GM18498 (cell line): ENCODE results near the gene STRA6.

ENCODE experiments used
- ATAC-seq: cut with Tn5 transposase; IDR thresholded peaks from one replicate; pipeline ENCODE4 v1.9.1; 2021; ENCODE audit warnings: mild to moderate bottlenecking, moderate library complexity; ENCODE audit not compliant: unreplicated experiment

STRA6 gene

DNA sequence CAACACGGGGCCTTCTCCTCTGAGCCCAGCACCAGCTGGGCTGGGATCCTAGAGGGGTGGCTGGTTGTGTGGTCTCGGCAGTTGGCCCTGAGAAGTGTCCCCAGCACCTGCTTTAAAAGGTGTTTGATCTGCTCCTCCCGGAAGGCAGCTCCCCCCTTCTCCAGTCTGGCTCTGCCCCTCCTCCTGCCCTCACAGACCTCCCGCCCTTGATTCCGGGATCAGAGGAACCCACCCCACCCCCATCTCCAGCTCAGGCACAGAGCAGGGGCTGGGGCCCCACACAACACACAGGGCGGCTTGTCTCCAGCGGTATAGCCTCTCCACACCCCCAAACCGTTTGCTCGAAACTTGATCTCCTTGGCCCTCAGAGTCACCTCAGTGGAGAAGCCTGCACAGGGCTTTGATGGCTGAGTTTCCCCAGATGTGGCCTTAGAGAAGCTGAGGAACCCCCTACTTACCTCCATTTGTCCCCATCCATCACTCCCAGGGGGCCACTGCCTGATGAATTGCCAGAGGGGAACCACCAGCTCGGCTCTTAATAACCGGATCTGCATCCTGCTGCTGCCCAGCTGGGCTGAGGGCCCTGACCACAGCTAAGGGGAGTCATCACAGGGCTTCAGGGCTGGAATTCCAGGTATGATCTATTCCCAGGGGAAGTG, 6.4 kb upstream of the STRA6 start:
- no peak for ATAC-seq

DNA sequence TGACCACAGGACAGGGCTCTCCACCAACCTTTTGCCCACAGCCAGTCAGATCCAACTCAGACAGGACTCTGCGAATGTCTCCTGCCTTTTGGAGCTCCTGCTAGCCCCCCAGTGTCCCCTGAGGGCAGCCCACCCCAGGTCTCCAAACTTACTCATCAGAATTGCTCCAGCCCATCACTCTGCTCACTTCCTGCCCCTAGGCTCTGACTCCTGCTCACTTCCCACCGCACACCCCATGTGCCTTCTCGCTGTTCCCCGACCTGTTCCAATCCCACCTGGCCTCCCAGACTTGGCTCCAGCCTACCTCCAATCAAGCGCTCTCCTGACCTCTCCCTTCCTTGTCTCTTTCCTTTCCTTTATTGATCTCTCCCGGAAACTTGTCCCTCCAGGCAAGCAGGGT, 5.9 kb upstream of the STRA6 start:
- ATAC-seq: no peak

DNA sequence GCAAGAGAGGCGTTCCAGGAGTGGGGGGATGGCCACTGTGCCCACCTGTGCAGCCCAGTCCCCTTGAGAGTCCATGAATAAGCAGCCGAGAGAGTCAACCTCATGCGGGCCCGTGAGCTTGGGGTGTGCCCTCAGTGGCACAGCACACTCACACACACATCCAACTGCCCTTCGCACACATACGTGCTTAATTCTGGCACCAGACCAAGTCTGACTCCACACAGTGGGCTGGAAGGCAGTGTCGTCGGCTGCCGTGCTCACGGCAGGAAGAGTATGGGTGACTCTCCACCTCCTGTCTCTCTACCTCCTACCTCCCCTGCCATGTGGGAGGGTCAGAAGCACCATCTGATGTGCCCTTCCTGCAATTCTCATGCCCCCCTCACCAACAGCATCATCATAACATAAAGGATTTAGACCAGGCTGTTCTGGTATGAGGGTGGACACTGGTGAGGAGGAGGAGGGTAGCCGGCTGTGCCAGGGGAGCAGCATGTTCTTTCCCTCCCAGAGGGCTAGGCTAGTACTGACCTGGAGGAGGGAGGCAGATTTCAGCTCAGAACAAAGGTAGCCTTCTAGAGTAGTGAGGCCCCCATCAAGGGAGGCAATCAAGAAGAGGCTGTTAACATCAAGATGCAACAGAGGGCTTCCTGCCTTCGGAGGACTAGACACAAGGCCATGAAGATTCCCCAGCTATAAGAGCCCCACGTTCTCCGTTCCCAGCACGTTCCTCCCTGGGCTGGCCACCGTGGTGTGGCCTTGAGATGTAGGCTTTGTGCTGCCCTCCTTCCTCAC, 5.3 kb upstream of the STRA6 start:
- ATAC-seq: no peak

DNA sequence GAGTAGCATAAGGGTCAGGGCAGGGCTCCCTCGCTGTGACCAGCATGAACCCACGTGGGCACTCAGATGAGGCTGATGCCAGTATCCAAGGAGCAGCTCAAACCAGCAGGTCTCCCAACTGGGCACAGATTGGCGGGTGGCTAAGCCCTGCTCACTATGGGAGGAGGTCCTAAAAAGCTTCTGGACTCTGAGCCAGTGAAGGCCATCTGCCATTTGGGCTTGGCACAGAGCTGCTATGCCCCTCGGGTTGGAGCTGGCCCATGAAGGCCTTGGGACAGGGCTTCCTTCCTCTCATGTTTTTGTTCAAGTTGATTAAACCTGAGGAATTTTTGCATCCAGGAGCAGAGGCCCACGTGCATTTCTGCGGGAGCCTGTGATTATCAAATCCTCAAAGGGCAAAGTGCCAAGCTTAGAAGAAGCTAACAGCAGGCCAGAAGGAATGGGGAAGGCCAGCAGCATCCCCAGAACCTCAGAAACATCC, 4.3 kb upstream of the STRA6 start:
- ATAC-seq: no peak

DNA sequence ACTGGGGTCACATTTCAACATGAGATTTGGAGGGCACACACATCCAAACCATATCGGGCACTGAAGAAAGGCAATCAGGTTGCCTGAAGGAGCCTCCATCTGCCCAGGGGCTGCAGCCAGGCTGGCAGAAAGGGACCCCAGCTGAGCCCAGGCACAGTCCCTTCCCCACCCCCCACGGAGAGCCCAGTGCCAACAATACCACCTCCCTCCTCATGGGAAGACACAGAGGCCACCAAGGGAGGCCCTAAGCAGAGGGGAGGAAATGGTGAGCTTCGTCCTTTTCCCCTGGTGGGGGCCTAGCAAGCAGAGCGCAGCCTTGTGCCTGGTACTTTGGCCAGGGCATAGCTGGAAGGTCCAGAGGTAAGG, 3.0 kb upstream of the STRA6 start:
- no peak for ATAC-seq

DNA sequence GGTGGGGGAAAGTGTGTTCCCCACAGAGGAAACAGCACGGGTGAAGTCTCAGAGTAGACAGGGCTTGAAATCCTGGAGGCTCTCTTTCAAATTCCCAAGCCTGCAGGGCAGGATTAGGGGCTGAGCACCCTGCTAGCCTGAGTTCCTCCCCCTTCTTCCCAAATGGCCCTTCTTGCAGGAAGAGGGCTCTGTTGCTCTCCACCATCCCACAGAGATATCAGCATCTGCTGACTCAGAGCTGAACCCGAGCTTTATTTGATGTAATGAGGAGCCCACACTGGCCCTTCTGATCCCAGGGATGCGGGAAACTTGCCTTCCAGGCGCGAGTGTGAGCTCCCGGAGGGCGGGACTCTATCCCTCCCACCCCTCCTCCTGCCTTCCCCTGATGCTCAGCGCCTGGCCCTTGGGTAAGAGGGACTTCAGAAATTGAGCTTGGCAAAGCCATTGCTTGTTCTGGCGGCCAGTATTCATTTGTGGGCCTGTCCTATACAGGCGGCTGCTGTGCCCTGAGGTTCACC, 1.4 kb upstream of the STRA6 start:
- no peak for ATAC-seq

DNA sequence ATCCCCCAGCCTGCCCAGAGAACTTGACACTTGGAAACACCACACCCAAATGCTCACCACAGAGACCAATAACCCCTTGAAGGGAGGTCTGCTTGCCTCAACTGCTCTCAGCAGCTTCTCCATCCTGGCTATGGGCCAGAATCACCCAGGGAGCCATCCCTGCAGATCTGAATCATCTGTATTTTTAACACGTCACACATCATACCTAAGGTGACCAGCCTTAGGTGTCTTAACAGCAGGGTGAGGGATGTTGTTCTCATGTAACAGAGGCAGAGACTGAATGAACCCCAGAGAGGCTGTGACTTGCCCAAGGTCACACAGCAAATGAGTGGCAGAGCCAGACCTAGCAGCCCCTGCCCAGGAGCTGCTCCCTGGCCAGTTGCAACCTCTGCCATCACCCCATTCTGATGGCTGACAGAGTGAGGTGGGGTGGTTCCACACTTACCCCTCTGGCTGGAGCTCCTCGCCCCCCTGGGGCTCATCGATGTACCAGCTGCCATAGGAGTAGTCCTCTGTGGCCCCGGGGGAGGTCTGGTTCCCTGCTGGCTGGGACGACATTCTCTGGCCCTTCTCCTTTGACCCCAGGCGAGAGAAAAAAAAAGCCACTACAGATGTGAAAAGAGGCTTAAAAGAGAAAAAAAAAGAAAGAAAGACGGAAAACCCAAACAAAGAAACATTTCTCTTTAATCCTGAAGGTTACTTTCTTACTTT, 722 bp downstream of the STRA6 start:
- ATAC-seq: no peak

DNA sequence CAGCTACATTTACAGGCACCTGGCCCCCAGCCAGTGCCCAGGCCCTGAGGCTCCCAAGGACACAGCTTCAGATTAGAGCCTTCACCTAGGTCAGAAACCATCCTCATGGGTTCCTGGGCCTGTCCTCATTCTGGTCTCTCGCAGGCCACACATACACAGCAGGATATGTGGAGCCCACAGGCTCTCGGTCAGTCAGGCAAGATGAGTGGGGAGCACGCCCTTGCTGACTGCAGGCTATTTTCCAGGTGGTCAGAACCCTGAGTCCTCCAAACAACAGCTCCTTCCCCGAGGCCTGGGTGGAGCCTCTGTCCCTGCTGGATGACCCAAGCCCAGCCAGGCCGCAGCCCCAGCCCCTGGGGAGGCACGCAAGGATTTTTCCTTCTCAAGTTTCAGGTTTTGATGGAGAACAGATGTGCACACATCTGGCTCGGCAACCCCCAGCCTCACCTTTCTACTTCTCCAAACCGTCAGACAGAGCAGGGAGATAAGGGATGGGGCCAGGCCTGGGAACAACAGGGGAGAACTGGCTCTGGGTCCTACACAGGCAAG, 1.6 kb downstream of the STRA6 start:
- no peak for ATAC-seq

DNA sequence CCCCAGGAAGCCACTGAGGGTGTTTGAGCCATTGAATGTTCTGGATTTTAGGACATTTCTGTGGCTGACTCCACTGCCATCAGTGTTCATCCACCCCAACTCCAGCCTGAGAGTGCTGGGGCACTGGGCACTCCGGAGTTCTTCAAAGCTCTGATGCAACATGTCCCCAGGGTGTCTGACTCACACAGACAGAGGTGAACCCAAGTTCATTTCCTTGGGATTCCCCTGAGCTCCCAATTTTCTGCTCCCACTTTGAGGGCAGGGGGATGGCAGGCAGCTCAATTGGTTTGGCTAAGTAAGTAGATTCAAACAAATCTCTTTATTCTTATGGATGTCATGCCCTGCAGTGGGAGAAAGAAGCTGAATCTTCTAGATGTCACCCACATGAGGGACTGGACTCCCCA, 2.2 kb downstream of the STRA6 start:
- ATAC-seq: no peak

DNA sequence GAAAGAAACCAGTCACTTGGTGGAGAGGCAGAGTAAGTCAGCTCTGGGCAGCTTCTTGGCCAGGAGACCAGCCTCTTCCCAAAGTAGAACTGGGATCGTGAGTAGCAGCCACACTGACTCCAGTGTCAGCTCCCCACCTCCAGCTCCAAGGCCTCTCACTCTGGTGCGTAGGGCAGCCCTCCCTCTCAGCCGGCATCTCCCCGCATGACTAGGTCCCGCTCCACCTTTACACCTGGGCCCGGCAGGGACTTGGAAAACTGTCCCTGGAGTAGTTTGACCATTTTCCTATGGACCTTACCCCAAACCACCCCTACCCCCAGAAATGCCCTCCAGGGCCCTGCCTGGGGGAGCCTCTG, 3.3 kb downstream of the STRA6 start:
- no peak for ATAC-seq

DNA sequence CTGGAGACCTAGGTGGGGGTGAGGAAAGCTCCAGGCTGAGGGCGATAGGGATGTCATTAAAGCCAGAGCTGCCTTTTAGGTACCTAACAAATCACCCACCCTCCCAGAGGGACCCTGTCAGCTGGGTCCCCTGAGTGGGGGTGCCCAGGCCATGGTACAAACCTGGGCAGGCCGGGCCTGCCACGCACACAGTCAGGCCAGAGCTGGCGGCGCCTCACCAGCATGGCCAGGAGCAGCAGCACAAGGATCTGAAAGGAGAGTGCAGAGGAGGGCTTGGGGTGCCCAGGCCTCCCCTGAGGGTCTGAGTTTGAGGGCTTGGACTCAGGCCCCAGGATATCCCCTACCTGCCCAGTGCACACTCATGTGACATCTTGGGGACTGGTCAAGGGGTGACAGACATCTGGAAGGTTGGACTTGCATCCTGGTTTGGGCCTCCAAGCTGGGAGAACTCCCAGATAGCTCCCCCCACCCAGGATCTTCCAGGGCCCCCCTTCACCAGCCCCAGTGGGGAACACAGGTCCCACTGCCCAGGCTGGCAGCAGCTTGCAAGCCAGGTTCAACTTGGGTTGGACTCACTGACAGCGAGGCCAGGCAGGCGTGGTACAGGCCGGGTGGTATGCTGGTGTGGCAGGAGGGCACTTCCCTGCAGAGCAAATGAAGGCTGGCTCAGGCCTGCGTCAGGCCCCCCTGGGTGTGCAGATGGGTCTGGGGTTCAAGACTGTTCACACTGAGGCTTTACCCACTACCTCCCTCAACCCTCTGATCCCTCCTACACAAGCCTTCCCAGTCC, 5.2 kb downstream of the STRA6 start:
- ATAC-seq: no peak

DNA sequence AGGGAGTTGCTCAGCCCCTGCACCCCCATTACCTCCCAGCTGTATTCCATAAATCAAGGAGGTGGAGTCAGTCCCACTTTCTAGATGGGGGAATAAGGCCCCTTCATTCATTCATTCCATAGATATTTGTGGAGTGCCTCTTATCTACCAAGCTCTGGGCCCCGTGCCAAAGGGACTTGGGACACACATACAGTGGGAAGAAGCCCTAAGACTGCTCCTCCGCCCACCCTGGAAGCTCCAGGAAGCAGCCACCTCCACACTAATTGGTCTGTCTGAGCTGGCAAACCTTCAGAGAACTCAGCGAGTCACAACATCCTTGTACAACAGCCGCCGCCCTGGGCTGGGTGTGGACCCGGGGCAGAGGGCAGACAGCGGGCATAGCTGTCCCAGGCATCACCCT, 6.4 kb downstream of the STRA6 start:
- ATAC-seq: no peak

DNA sequence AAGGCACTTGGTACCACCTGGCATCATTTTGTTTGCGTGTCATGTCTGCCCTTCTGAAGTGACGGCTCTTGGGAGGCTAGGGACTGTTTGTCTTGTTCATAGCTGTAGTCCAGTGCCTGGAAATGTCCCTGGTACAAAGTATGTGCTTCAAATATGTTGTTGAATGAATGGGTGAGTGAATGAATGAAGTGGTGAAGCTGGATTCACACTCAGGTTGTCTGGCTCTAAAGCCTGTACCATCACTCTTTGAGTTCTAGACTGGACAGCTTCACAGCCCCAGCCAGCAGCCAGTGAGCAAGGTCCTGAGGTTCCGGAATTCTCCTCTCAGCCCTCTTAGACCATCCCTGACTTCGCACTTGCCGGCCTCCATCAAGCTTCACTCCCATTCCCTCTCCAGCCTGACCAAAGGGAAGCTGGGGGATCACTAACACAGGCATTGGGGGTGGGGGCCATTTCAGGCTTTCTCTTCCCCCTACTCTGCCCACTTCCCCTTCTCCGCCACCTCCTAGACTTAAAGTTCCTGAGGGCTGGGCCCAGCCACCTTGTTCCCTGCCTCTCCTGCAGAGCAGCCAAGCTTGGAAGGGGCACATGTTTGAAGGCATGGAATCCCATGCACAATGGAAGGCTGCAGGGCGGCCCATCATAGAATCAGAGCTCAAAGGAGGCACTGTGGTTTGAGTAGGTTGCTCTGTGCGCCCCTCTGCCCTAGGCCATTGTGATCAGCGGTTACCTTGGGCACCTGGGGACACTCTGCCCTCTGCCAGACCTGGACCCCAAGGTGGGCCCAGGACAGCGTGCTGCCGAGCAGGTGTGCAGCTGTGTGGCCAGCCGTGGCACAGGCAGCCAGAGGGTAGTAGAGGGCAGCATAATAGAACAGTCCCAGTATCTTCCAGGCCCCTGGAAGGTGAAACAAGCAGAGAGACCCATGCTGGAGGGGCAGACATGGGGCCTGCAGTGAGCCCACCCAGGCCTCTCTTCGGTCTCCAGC, 7.7 kb downstream of the STRA6 start:
- ATAC-seq: no peak

DNA sequence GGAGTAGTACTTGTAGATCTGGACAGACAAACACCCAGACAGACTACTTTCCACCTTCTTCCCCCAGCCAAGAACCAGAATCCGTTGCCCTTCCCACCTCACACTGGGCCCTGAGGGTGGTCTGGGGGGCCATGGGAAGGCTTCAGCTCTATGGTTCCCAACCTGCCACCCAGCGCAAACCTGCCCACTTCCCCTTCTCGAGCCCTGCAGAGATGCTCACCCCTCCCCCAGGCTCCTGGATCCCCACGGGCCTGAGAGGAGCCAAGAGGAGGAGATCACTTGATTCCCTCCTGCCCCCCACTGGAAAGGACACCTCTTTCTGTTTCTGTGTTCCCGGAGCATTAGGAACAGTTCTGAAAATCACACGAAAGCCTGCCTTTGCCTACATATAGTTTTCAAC, 8.7 kb downstream of the STRA6 start:
- no peak for ATAC-seq

DNA sequence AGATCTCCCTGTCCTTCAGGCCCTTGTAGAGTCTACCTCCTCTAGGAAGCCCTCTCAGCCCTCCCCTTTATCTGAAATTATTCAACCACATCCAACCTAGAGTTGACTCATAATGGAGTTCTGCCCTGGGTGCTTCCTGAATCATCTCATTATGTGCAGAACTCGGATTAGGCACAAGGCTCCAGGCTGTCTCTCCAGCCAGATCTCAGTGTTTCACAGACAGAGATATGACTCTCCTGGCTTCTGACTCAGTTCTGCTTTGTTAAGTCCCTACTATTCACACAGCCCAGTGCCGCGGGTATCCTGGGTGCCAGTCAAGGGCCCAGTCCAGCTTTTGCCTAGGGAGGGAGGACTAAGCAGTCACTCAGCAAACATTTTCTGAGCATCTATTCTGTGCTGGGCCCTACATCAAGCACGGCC, 9.3 kb downstream of the STRA6 start:
- no peak for ATAC-seq

DNA sequence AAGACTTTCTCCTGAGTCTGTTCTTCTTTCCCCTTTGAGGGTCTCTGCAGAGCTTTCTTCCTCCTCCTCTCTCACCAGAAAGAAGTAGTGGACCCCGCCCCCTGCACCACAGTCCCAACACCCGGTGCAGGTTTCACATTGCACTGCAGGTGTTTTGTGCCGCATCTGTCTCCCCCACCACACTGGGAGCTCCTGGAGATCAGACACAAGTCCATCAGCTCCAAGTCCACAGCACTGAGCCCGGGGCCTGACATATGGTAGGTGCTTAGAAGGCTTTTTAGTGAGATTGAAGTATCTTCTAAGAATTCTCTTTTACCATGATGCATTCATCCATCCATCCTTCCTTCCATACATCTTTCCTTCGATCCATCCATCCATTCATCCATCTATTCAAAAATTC, 9.8 kb downstream of the STRA6 start:
- no peak for ATAC-seq

DNA sequence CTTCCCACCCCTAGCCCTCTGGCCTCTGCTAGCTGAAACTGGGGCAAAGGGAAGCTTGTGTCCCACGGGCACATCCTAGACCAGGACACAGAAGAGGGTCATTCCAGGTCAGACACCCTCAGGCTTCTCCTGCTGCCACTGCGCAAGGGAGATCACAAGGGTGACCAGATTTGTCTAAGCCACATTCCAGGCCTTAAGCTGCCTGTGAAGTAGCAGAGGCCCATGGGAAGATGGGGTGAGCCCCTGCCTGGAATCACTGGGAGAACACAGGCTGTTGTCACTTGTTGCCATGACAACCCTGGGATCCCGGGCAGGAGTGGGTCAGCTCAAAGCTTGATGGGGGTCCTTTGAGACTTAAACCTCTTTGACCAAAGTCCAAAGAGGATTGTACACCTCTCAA, 10.8 kb downstream of the STRA6 start:
- ATAC-seq: no peak

DNA sequence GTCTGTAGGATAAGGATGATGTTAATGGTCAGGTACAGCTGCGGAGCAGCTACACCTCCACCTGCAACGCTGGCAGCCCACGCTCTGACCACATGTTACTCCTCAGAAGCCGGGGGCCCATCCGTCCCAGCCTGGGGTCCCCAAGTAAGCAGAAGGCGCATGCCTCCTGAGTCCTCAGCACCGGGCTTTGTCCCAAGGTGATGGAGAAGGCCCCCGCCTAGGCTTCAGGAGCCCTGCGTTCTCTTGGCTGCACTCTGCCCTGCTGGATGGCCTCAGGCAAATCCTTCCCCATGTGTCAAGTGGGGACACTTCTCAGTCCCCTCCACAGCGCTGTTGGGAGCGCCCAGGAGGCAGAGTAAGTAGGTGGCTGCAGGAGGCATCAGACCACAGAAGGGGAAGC, 14.4 kb downstream of the STRA6 start:
- ATAC-seq: no peak

DNA sequence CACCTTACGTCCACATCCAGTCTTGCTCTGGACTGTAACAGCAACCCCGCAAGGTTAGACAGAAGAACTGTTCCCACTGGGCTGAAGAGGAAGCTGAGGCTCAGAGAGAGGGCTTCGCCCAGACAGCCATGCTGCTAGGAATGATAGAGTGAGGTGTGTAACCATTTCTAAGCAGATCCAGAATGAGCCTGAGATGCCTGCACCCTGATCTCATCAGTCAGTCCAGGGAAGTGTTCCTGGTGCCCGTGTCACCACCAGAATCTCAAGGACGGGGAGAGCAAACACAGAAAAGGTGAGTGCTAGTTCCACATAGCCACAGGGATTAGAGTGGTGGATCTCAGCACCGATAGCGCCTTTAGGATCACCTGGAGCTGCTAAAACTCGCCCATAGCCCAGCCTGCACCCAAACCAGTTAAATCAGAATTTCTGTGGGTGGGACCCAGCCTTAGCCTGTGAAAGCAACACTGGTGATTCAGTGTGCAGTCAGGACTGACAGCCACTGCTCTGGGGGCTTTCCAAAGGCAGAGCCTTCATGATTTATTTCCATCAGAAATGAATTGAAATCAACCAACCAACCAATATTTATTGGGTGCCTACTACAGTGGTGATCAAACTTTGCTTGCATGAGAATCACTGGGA, 16.8 kb downstream of the STRA6 start:
- no peak for ATAC-seq
